GM21526 (cell line): ENCODE results near the gene PCDHB8.
"Not testable (repeated sequence)": the region's sequence is repeated elsewhere in the genome, so short reads cannot be mapped to it uniquely, and the experiment has no call there.

ENCODE experiments used
- ATAC-seq: cut with Tn5 transposase; IDR thresholded peaks from one replicate; pipeline ENCODE4 v1.9.1; 2021; ENCODE audit warnings: moderate library complexity; ENCODE audit not compliant: unreplicated experiment, low FRiP score

The PCDHB8 gene

GRCh38 chr5:141224844-141225243 is 47.3 kb downstream of the PCDHB8 start:
- not testable (repeated sequence) for ATAC-seq

GRCh38 chr5:141225421-141225820 is 47.8 kb downstream of the PCDHB8 start:
- not testable (repeated sequence) for ATAC-seq
